Thymus (tissue), 11 donors: ENCODE measurements around the gene PRRG4. TPM values are rescaled to one million over a fixed set of nuclear protein-coding genes. Genes with fewer than 3 reads are reported as not detected.
A peak's percentile ranks its signal among the peaks of the same experiment; 100 is the strongest.
"Not testable (repeated sequence)": the region's sequence is repeated elsewhere in the genome, so short reads cannot be mapped to it uniquely, and the experiment has no call there.

Experiments
- DNase-seq, 9 donors: peaks; one replicate each; pipeline ENCODE4 v3.0.0-alpha.2; 2013; ENCODE audit warnings: low spot score in 9 of 9, low read depth in 6 of 9, missing footprints in 1 of 9
- H3K27ac ChIP-seq, 2 donors: one replicate each; pipeline ENCODE4 v1.5.1; 2013; ENCODE audit warnings: control low read depth in 1 of 2, low read depth in 1 of 2, low read length in 1 of 2, mild to moderate bottlenecking in 1 of 2, moderate library complexity in 1 of 2
- H3K27me3 ChIP-seq, 2 donors: one replicate each; pipeline ENCODE4 v1.5.1; 2013; ENCODE audit warnings: low read length in 1 of 2; ENCODE audit not compliant: control insufficient read depth in 2 of 2, insufficient read depth in 1 of 2
- H3K36me3 ChIP-seq, 2 donors: one replicate each; pipeline ENCODE4 v1.5.1; 2013; ENCODE audit warnings: low read length in 1 of 2, mild to moderate bottlenecking in 1 of 2, moderate library complexity in 1 of 2; ENCODE audit not compliant: control insufficient read depth in 2 of 2, insufficient read depth in 2 of 2
- H3K4me1 ChIP-seq, 2 donors: one replicate each; pipeline ENCODE4 v1.5.1; 2013; ENCODE audit warnings: low read length in 2 of 2; ENCODE audit not compliant: control insufficient read depth in 2 of 2, insufficient read depth in 2 of 2
- H3K4me3 ChIP-seq, 2 donors: one replicate each; pipeline ENCODE4 v1.5.1; 2013; ENCODE audit warnings: low read length in 2 of 2, control low read depth in 1 of 2, mild to moderate bottlenecking in 1 of 2
- H3K9me3 ChIP-seq, 2 donors: one replicate each; pipeline ENCODE4 v1.5.1; 2013; ENCODE audit warnings: low read length in 1 of 2, mild to moderate bottlenecking in 1 of 2; ENCODE audit not compliant: control insufficient read depth in 2 of 2, insufficient read depth in 1 of 2
- WGBS: extraction: QIAGEN DNeasy Blood & Tissue Kit; methylation state at CpG from one replicate; pipeline ENCODE4 v1.1.7; 2013; 5-methylcytosine and 5-hydroxymethylcytosine counted together
- polyA plus RNA-seq: library from polyadenylated mRNA; stranded (reverse); fragments of 200-250 nt; gene quantifications from one replicate; pipeline ENCODE4 v1.2.3, GENCODE V29; 2013
- total RNA-seq: library from RNA; stranded (reverse); fragments of 120-200 nt; gene quantifications from one replicate; pipeline ENCODE4 v1.2.4, GENCODE V29; 2013
- donor health status: healthy.

Gene PRRG4
- total and polyA plus RNA-seq, 2 donors: 3.1 to 14.4 TPM

- H3K9me3 ChIP-seq, H3K27me3 ChIP-seq, DNase-seq, H3K27ac ChIP-seq, H3K4me3 ChIP-seq, H3K4me1 ChIP-seq, H3K36me3 ChIP-seq: not testable (repeated sequence)
- 93% methylated on average over 3 of the region's 3 CpGs for WGBS
Measured at GRCh38 chr11:32823617-32824016, 6.1 kb upstream of the PRRG4 start.

- Histone ChIP-seq H3K4me1 (no peaks in the 10 kb centered on the region), H3K27me3 (peaks cover 20 to 24% of the 10 kb centered on the region in 2 donors), H3K36me3 (no peaks in the 10 kb centered on the region), H3K9me3 (no peaks in the 10 kb centered on the region), H3K27ac (no peak overlapping the region), H3K4me3 (no peak overlapping the region)
- no peak for DNase-seq
- WGBS: 78% methylated on average over 3 of the region's 3 CpGs
Measured at GRCh38 chr11:32826113-32826512, 3.6 kb upstream of the PRRG4 start.

- no peaks in the 10 kb centered on the region for H3K9me3 ChIP-seq
- H3K36me3 ChIP-seq: no peaks in the 10 kb centered on the region
- H3K27ac ChIP-seq: no peak overlapping the region
- DNase-seq: no peak
- WGBS: 94% methylated on average over 1 of the region's 1 CpG
- H3K27me3 ChIP-seq: peaks cover 22 to 34% of the 10 kb centered on the region in 2 donors
- no peak overlapping the region for H3K4me3 ChIP-seq
- no peaks in the 10 kb centered on the region for H3K4me1 ChIP-seq
Measured at GRCh38 chr11:32827276-32827675, 2.5 kb upstream of the PRRG4 start.

GRCh38 chr11:32829157-32829679, 509 bp upstream of the PRRG4 start:
- DNase-seq: no peak
- Histone ChIP-seq H3K9me3 (no peaks in the 10 kb centered on the region), H3K4me1 (no peaks in the 10 kb centered on the region), H3K27ac (peak overlapping the region; percentile 50 to 70), H3K27me3 (peaks cover 22 to 34% of the 10 kb centered on the region in 2 donors), H3K4me3 (peak overlapping the region; percentile 28 to 42), H3K36me3 (no peaks in the 10 kb centered on the region)
- WGBS: 13% methylated on average over 12 of the region's 12 CpGs

GRCh38 chr11:32830413-32830738, 649 bp downstream of the PRRG4 start:
- no peaks in the 10 kb centered on the region for H3K4me1 ChIP-seq
- no peak for DNase-seq
- WGBS: 32% methylated on average over 6 of the region's 6 CpGs

GRCh38 chr11:32830796-32831195, 1.1 kb downstream of the PRRG4 start:
- Histone ChIP-seq H3K27me3 (peaks cover 22 to 34% of the 10 kb centered on the region in 2 donors), H3K27ac (no peak overlapping the region), H3K36me3 (no peaks in the 10 kb centered on the region), H3K4me3 (no peak overlapping the region), H3K9me3 (no peaks in the 10 kb centered on the region), H3K4me1 (no peaks in the 10 kb centered on the region)
- WGBS: 95% methylated on average over 9 of the region's 9 CpGs
- DNase-seq: no peak

More at GRCh38 chr11:32830413-32830738, 649 bp downstream of the PRRG4 start:
- peak overlapping the region in 1 of 2 donors; percentile 81 for H3K27ac ChIP-seq
- H3K4me3 ChIP-seq: peak overlapping the region; percentile 17 to 42
- H3K36me3 ChIP-seq: no peaks in the 10 kb centered on the region
- peaks cover 22 to 34% of the 10 kb centered on the region in 2 donors for H3K27me3 ChIP-seq
- no peaks in the 10 kb centered on the region for H3K9me3 ChIP-seq

- 91% methylated on average over 3 of the region's 3 CpGs for WGBS
Measured at GRCh38 chr11:32831221-32831620, 1.5 kb downstream of the PRRG4 start.

GRCh38 chr11:32833921-32834320, 4.2 kb downstream of the PRRG4 start:
- no peaks in the 10 kb centered on the region for H3K4me1 ChIP-seq
- no peaks in the 10 kb centered on the region for H3K36me3 ChIP-seq
- 94% methylated on average over 1 of the region's 1 CpG for WGBS
- no peaks in the 10 kb centered on the region for H3K9me3 ChIP-seq
- no peak for DNase-seq
- H3K27ac ChIP-seq: no peak overlapping the region
- peaks cover 22 to 32% of the 10 kb centered on the region in 2 donors for H3K27me3 ChIP-seq
- H3K4me3 ChIP-seq: no peak overlapping the region

More at GRCh38 chr11:32831221-32831620, 1.5 kb downstream of the PRRG4 start:
- no peak overlapping the region for H3K4me3 ChIP-seq
- no peak overlapping the region for H3K27ac ChIP-seq
- peaks cover 22 to 34% of the 10 kb centered on the region in 2 donors for H3K27me3 ChIP-seq
- no peaks in the 10 kb centered on the region for H3K9me3 ChIP-seq
- H3K36me3 ChIP-seq: no peaks in the 10 kb centered on the region
- no peak for DNase-seq
- no peaks in the 10 kb centered on the region for H3K4me1 ChIP-seq

- no peak for DNase-seq
Measured at GRCh38 chr11:32836946-32837345, 7.2 kb downstream of the PRRG4 start.

More at GRCh38 chr11:32836946-32837345, 7.2 kb downstream of the PRRG4 start:
- Histone ChIP-seq H3K9me3 (no peaks in the 10 kb centered on the region), H3K36me3 (no peaks in the 10 kb centered on the region), H3K27me3 (peaks cover 0 to 2% of the 10 kb centered on the region in 2 donors), H3K4me3 (no peak overlapping the region), H3K27ac (no peak overlapping the region), H3K4me1 (no peaks in the 10 kb centered on the region)
- 97% methylated on average over 2 of the region's 2 CpGs for WGBS
